Measurements from ENCODE around the gene ALPP.

- TF ChIP-seq CTCF (IDR thresholded peaks at IDR 0.05; ENCODE audit: low read depth, low read length, poor library complexity, severe bottlenecking) (no peak), EZH2phosphoT487 (IDR thresholded peaks at IDR 0.05; ENCODE audit: borderline replicate concordance, low read length) (no peak)
Observed at GRCh38 chr2:232341061-232341738, 37.4 kb upstream of the ALPP start.

All from DOHH2 (cell line).